Hepatic stellate cell (primary cell): ENCODE measurements around the gene SNAP47.

ENCODE experiments used
- DNase-seq: peaks from one replicate; pipeline ENCODE4 v3.0.0; 2011; ENCODE audit warnings: low spot score

Gene SNAP47

DNA sequence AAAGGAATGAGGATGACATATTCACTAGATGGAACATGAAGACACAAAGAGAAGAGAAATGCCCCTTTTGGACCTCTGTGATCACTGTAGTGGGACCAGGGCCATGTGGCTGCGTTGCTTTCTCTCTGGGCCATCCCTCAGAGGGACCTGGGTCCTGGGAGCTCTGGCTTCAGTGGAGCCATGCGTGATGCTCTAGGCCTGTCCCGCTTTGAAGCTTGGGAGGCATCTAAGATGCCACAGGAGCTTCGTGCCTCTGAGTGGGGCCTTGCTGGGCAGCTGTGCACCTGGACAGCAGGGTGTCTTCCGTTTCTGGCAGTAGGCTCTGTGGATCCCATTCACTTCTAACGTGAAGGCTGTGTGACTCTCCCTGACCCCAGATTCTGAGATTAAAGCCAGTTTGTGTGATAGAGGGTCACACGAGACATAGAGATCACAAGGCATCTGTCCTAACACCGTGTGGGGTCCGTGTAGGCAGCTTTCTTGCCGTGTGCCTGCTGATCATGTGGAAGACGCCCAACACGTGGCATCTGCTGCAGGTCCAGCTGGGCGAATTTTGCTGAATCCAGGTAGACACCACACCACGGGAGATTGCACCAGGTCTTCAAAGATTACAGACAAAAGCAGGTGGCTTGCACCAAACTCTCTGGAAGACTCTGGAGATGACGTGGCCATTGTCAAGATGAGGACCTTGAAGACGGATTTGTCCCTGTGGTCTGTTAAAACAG, 63.0 kb downstream of the SNAP47 start:
- DNase-seq = no peak

DNA sequence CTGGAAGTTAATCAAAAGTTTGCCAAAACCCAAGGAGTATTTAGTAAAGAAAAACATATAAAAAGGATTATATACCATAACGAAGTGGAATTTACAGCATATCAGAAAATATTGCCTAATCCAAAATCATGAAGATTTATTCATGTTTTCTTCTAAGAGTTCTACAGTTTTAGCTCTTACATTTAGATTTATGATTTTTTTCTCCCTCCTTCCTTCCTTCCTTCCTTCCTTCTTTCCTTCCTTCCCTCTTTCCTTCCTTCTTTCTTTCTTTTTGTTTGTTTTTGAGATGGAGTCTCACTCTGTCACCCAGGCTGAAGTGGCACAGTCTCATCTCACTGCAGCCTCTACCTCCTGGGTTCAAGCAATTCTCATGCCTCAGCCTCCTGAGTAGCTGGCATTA, 64.5 kb downstream of the SNAP47 start:
- DNase-seq = no peak

DNA sequence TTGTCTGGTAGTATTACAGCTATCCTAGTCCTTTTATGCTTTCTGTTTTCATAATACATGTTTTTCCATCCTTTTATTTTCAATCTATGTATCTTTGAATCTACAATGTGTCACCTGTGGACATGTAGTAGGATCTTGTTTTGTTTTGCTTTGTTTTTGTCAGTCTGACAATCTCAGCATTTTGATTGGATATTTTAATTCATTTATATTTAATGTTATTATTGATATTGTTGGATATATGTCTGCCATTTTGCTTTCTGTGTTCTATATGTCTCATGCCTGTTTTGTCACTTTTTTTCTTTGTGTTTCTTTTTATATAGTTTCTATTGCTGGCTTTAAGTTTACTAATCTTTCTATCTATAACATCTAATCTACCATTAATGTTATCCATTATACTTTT, 68.7 kb downstream of the SNAP47 start:
- DNase-seq = no peak

DNA sequence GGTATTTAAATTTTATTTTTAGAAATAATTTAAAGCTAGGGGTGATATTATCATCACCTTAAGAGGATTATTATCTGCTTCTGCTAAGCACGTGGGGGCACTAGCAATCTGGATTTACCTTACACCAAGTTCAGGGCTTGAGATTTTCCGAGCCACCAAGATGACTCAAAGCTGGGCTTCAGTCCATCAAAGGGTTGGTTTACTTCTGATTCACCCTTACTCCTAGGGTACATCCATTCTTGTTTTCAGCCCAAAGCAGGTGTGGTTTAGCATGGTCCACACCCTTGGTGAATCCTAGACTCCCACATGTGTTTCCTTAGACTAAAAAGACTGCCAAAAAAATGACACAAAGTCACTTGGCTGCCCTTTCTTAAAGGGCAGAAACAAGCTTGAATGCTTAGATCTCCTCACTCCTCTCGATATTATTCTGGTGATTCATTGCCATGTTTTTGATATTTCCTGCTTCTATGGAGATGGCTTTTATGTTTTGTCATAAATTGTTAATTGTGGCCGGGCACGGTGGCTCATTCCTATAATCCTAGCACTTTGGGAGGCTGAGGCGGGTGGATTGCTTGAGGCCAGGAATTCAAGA, 70.5 kb downstream of the SNAP47 start:
- no peak for DNase-seq

DNA sequence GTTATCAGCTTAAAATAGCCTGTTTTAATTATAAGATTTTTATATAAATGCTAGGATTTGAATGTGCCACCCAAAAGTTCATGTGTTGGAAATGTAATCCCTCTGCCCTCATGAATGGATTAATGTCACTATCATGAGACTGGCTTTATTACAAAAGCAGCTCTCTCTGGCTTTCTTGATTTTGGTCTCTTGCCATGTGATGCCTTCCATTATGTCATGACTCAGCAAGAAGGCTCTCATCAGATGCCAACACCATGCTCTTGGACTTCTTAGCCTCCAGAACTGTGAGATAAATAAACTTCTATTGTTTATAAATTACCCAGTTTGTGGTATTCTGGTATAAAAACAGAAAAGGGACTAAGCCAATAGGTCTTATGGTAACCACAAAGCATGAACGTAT, 73.3 kb downstream of the SNAP47 start:
- no peak for DNase-seq

DNA sequence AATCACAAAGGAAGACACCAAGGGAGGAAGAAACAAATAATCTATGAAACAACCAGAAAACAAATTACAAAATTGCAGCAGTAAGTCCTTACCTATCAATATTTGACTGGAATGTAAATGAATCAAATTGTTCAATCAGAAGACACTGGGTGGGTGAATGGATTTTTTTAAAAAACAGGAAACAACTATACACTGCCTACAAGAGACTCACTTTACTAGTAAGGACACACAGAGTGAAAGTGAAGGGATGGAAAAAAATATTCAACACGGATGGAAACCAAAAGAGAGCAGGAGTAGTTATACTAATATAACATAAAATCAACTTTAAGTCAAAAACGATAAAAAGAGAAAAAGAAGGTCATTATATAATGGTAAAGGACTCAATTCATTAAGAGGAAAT, 73.8 kb downstream of the SNAP47 start:
- DNase-seq = no peak

DNA sequence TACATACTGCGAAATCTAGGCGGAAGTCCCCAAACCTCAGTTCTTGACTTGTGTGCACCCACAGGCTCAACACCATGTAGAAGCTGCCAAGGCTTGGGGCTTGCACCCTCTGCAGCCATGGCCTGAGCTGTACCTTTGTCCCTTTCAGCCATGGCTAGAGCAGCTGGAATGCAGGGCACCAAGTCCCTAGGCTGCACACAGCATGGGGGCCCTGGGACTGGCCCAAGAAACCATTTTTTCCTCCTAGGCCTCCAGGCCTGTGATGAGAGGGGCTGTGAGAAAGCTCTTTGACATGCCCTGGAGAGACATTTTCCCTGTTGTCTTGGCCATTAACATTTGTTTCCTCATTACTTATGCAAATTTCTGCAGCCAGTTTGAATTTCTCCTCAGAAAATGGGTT, 78.7 kb downstream of the SNAP47 start:
- no peak for DNase-seq

DNA sequence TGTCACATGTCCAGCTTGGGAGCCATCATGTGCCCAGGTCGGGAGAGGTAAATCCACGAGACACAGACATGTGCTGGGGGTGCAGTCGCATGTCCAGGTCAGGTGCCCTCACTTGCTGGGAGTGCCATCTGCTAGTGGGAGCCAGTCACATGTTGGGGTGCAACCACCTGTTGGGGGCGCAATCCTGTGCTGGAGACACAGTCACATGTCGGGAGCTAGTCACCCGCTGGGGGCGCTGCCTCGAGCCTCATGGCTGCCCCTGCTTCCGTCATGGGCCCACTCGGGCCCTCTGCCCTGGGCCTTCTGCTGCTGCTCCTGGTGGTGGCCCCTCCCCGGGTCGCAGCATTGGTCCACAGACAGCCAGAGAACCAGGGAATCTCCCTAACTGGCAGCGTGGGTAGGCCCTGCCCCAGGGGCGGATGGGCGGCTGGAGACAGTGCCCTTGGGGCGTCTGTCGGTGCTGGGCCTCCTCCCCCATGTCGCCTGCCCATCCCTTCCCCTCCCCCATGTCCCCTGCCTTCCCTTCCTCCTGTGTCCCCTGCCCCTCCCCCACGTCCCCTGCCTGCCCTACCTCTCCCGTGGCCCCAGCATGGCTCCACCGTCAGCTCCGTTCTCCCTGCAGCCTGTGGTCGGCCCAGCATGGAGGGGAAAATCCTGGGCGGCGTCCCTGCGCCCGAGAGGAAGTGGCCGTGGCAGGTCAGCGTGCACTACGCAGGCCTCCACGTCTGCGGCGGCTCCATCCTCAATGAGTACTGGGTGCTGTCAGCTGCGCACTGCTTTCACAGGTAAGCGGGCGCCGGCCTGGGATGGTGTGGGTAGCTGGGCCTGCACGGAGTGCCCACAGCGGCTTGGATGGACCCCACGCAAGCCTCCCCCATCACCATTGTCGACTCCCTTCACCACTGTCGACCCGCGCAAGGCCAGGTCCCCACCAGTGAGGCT, 80.5 kb downstream of the SNAP47 start, which contains the start of gene PRSS38:
Gene PRSS38, plus strand, starts transcription at position 208 of the 942 bp plus-strand sequence. Its CDS starts 42 bp downstream, at position 250.
- DNase-seq = no peak

DNA sequence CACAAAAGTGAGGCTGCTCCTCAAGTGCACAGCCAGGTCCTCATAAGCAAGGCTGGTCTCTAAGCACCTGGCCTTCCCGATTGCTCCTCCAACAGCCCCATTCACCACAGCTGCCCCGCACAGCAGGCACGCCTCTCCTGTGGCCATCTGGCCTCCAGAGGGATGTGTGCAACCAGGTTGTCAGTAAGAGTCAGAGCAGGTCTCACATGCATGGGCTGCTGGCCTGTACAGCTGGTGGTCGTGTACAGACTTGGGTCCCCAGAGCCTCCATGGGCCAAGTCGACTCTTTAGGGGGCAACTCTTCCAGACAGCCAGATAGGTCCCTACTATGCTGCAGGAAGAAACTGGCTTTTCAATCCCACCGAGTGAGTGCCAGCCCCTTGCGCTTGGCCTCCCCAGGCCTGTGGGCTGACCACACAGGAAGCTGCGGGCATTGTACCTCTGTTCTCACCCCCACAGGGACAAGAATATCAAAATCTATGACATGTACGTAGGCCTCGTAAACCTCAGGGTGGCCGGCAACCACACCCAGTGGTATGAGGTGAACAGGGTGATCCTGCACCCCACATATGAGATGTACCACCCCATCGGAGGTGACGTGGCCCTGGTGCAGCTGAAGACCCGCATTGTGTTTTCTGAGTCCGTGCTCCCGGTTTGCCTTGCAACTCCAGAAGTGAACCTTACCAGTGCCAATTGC, 81.7 kb downstream of the SNAP47 start:
- DNase-seq = no peak

DNA sequence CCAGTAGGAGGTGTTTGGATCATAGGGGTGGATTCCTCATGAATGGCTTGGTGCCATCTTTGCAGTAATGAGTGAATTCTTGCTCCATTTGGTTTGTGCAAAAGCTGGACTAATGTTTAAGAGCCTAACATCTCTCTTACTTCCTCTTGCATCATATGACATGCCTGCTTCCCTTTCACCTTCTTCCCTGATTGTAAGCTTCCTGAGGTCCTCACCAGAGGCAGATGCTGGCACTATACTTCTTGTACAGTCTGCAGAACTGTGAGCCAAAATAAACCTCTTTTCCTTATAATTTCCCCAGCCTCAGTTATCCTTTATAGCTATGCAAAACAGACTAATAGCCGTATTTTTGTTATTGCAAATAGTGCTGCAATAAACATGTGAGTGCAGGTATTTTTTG, 88.3 kb downstream of the SNAP47 start:
- no peak for DNase-seq

DNA sequence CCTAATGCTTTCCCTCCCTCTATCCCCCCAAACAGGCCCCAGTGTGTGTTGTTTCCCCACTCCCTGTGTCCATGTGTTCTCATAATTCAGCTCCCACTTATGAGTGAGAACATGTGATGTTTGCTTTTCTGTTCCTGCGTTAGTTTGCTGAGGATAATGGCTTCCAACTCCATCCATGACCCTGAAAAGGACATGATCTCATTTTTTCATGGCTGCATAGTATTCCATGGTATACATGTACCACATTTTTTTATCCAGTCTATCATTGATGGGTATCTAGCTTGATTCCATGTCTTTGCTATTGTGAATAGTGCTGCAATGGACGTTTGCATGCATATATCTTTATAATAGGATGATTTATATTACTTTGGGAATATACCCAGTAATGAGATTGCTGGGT, 89.0 kb downstream of the SNAP47 start:
- no peak for DNase-seq

DNA sequence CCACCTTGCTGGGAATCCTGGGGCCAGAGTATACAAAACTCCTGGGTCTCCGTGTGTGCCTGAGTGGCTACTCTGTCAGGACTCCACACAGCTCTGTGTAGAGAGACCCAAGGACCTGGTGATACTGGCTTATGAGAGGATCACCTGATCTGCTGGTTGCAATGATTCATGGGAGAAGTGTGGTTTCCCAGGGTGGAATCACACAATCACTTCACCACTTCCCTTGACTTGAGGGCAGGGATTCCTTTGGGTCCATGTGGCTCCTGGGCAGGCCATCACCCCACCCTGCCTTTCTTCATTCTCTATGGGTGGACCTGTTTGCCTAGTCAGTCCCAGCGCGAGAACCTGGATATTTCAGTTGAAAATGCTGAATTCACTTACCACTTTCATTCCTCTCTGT, 93.6 kb downstream of the SNAP47 start:
- DNase-seq = no peak
